HG03354 (cell line): ENCODE results near the gene WAPL.

Source experiments
- ATAC-seq: cut with Tn5 transposase; IDR thresholded peaks from one replicate; pipeline ENCODE4 v1.9.1; 2021; ENCODE audit warnings: mild to moderate bottlenecking; ENCODE audit not compliant: unreplicated experiment, poor library complexity, severe bottlenecking

WAPL gene

GRCh38 chr10:86486856-86487255 lies 34.7 kb downstream of the WAPL start:
- peak; percentile 61 for ATAC-seq

GRCh38 chr10:86483664-86484063 lies 37.9 kb downstream of the WAPL start:
- ATAC-seq, result no peak

- no peak for ATAC-seq
Measured at GRCh38 chr10:86481761-86482160, 39.8 kb downstream of the WAPL start.

GRCh38 chr10:86480571-86480970 lies 41.0 kb downstream of the WAPL start:
- ATAC-seq, result no peak

GRCh38 chr10:86472061-86472460 lies 49.5 kb downstream of the WAPL start:
- ATAC-seq, result no peak

GRCh38 chr10:86461963-86462804 lies 59.4 kb downstream of the WAPL start:
- ATAC-seq, result no peak

- ATAC-seq, result peak; percentile 70
Measured at GRCh38 chr10:86451604-86451960, 70.0 kb downstream of the WAPL start.

GRCh38 chr10:86450806-86451603 lies 70.6 kb downstream of the WAPL start:
- no peak for ATAC-seq

GRCh38 chr10:86449926-86450558 lies 71.5 kb downstream of the WAPL start:
- ATAC-seq, result no peak

- ATAC-seq, result no peak
Measured at GRCh38 chr10:86447432-86447831, 74.2 kb downstream of the WAPL start.

GRCh38 chr10:86446987-86447386 lies 74.6 kb downstream of the WAPL start:
- ATAC-seq, result no peak

GRCh38 chr10:86446440-86446839 lies 75.2 kb downstream of the WAPL start:
- no peak for ATAC-seq

GRCh38 chr10:86443936-86444335 lies 77.7 kb downstream of the WAPL start:
- no peak for ATAC-seq

GRCh38 chr10:86443069-86443468 lies 78.5 kb downstream of the WAPL start:
- no peak for ATAC-seq

GRCh38 chr10:86440874-86441843 lies 80.4 kb downstream of the WAPL start:
- no peak for ATAC-seq

- no peak for ATAC-seq
Measured at GRCh38 chr10:86439544-86439943, 82.0 kb downstream of the WAPL start.

GRCh38 chr10:86438091-86438749 lies 83.4 kb downstream of the WAPL start:
- no peak for ATAC-seq

- ATAC-seq, result no peak
Measured at GRCh38 chr10:86437447-86437846, 84.1 kb downstream of the WAPL start.

GRCh38 chr10:86436963-86437362 lies 84.6 kb downstream of the WAPL start:
- no peak for ATAC-seq
